Activated CD4-positive, alpha-beta memory T cell treated with anti-CD3 and anti-CD28 coated beads, Interleukin-2, amount 10 ng/mL, durations not matched to agents 7 days and 5 days (primary cell): Measurements from ENCODE around the gene RPLP1. TPM values are rescaled to one million over a fixed set of nuclear protein-coding genes. Genes with fewer than 3 reads are reported as not detected.
A peak's percentile ranks its signal among the peaks of the same experiment; 100 is the strongest.
"Not testable (repeated sequence)": the region's sequence is repeated elsewhere in the genome, so short reads cannot be mapped to it uniquely, and the experiment has no call there.

Experiments used
- CTCF ChIA-PET: fragments of 350-600 bp; sonication (Branson Sonifier 250); formaldehyde crosslinking; loops from one replicate; lab custom pipeline; 2021; ENCODE audit warnings: antibody characterized with exemption, inconsistent platforms; lab: Charles Lee
- POLR2A ChIA-PET: fragments of 350-600 bp; sonication (Branson Sonifier 250); formaldehyde crosslinking; loops from one replicate; lab custom pipeline; 2021; ENCODE audit warnings: antibody characterized with exemption; lab: Charles Lee
- DNase-seq: peaks from one replicate; pipeline ENCODE4 v3.0.0-alpha.2; 2020
- H3K27ac Mint-ChIP-seq: one replicate; pipeline ENCODE4 v1.8.0; 2021; ENCODE audit warnings: mild to moderate bottlenecking, mixed read lengths
- H3K27me3 Mint-ChIP-seq: one replicate; pipeline ENCODE4 v1.8.0; 2021; ENCODE audit warnings: mixed read lengths
- H3K36me3 Mint-ChIP-seq: one replicate; pipeline ENCODE4 v1.8.0; 2021; ENCODE audit warnings: low read depth, mixed read lengths
- H3K4me1 Mint-ChIP-seq: one replicate; pipeline ENCODE4 v1.8.0; 2021; ENCODE audit warnings: mixed read lengths
- H3K4me3 Mint-ChIP-seq: one replicate; pipeline ENCODE4 v1.8.0; 2021; ENCODE audit warnings: mild to moderate bottlenecking, mixed read lengths
- H3K9me3 Mint-ChIP-seq: one replicate; pipeline ENCODE4 v1.8.0; 2021; ENCODE audit warnings: mixed read lengths
- total RNA-seq, 2 experiments: library from RNA; stranded (reverse); gene quantifications; one replicate each; pipeline ENCODE4 v1.2.3, GENCODE V29; 2021

The RPLP1 gene
- total RNA-seq, 2 experiments from 2014 or later = 1,524 to 1,535 TPM

GRCh38 chr15:69444686-69445085 is 7.9 kb upstream of the RPLP1 start:
- H3K36me3 Mint-ChIP-seq = peaks cover 66% of the 10 kb centered on the region
- POLR2A ChIA-PET = interaction anchor here (0.7 to 1.3 kb wide), 3 partner anchors 8 to 653 kb away, joined by 3 to 4 read pairs (median 3); partner anchors contain the start of genes RPLP1 and TLE3

DNA sequence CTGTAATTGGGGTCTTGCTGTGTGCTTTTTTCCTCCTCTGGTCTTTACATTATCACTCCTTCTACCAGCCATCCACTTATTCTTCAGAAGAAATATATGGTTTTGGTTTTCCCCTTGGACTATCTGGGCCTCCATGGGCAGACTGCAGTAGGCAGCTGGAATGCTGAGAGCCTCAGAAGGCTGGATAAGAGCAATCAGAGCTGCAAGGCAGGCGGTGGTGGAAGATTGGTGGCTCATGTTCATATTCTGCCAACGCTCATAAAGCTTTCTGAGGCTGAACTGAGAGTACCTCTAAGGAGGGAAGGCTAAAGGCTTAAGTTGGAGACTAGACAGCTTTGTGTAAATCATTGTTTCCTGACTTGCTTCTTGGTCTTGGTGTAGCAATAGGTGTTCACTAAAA is 5.7 kb upstream of the RPLP1 start:
- H3K27me3 Mint-ChIP-seq = no peaks in the 10 kb centered on the region
- H3K4me1 Mint-ChIP-seq = peaks cover 25% of the 10 kb centered on the region
- H3K27ac Mint-ChIP-seq = no peak overlapping the region
- no peak overlapping the region for H3K4me3 Mint-ChIP-seq
- no peak for DNase-seq
- CTCF ChIA-PET = interaction anchor here (3.3 kb wide), 1 partner anchor 15 kb away, joined by 16 read pairs; no protein-coding TSS in a partner anchor
- H3K36me3 Mint-ChIP-seq = peaks cover 47% of the 10 kb centered on the region
- H3K9me3 Mint-ChIP-seq = no peaks in the 10 kb centered on the region
- POLR2A ChIA-PET = interaction anchor here (1.7 kb wide), 1 partner anchor 31 kb away, joined by 4 read pairs; no protein-coding TSS in a partner anchor

More at GRCh38 chr15:69444686-69445085, 7.9 kb upstream of the RPLP1 start:
- DNase-seq = no peak
- H3K27ac Mint-ChIP-seq = no peak overlapping the region
- H3K4me1 Mint-ChIP-seq = peaks cover 14% of the 10 kb centered on the region
- no peaks in the 10 kb centered on the region for H3K9me3 Mint-ChIP-seq
- H3K4me3 Mint-ChIP-seq = no peak overlapping the region
- CTCF ChIA-PET = interaction anchor here (2.0 kb wide), 1 partner anchor 18 kb away, joined by 9 read pairs; no protein-coding TSS in a partner anchor
- no peaks in the 10 kb centered on the region for H3K27me3 Mint-ChIP-seq

DNA sequence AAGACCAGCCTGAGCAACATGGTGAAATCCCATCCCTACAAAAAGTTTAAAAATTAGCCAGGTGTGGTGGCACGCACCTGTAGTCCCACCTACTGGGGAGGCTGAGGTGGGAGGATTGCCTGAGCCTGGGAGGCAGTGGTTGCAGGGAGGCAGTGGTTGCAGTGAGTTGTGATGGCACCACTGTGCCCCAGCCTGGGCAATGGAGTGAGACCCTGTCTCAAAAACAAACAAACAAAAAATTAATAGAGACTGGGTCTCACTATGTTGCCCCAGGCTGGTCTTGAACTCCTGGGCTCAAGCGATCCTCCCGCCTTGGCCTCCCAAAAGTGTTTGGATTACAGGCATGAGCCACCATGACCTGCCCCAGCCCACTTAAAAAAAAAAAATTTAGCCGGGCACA is 2.4 kb upstream of the RPLP1 start:
- not testable (repeated sequence) for H3K27me3 Mint-ChIP-seq, H3K27ac Mint-ChIP-seq, H3K4me3 Mint-ChIP-seq, DNase-seq, H3K9me3 Mint-ChIP-seq
- CTCF ChIA-PET = interaction anchor here (2.4 to 3.3 kb wide), 2 partner anchors 12 to 18 kb away, joined by 9 to 16 read pairs; no protein-coding TSS in a partner anchor
- Mint-ChIP-seq H3K4me1 (peaks cover 32% of the 10 kb centered on the region), H3K36me3 (peaks cover 50% of the 10 kb centered on the region)
- POLR2A ChIA-PET = interaction anchor here (1.0 to 6.0 kb wide), 5 partner anchors 11 to 1053 kb away, joined by 3 to 115 read pairs (median 25); no protein-coding TSS in a partner anchor

- ChIA-PET CTCF (interaction anchor here (0.7 to 4.5 kb wide), 6 partner anchors 11 to 34 kb away, joined by 3 to 88 read pairs (median 6); no protein-coding TSS in a partner anchor), POLR2A (interaction anchor here (1.2 to 6.0 kb wide), 12 partner anchors 8 to 1052 kb away, joined by 3 to 141 read pairs (median 28); partner anchors contain the start of genes GLCE, KIF23 and TLE3)
- H3K4me1 Mint-ChIP-seq = peaks cover 40% of the 10 kb centered on the region
- DNase-seq = no peak
- peaks cover 50% of the 10 kb centered on the region for H3K36me3 Mint-ChIP-seq
- H3K4me3 Mint-ChIP-seq = peak overlapping the region; percentile 90
- peak overlapping the region; percentile 97 for H3K27ac Mint-ChIP-seq
- H3K27me3 Mint-ChIP-seq = no peaks in the 10 kb centered on the region
- H3K9me3 Mint-ChIP-seq = no peaks in the 10 kb centered on the region
Measured at GRCh38 chr15:69450968-69451695, 1.5 kb upstream of the RPLP1 start.

DNA sequence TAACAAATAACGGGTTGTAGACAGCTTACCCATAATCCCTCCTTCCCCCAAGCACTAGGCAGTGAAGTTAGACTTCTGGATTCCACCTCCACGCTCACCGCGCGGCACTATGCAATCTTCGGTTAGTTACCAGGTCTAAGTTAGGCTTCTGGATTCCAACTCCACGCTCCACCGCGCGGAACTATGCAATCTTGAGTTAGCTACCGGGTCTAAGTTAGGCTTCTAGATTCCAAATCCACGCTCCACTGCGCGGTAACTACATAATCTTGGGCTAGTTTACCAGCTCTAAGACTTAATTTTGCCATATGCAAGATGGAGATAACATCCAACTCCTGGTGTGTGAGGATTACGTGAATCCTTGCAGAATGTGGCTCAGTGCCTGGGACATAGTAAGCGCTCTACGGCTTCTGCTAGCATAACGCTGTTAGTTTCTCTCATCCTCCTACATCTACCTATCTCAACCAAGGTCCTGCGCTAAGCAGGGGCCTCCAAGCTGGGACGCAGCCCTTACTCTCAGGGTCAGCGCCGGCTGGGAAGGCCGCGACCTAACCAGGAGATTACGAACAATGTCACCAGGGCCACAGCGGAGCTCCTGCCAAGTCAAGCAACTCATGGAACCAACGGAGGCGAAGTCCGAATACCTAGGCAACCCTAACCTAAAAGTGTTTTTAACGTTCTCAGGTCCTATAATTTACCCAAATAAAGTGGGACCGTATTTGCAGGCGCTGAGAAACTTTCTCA is 497 bp upstream of the RPLP1 start:
- POLR2A ChIA-PET = interaction anchor here (0.9 to 6.0 kb wide), 20 partner anchors 9 to 1051 kb away, joined by 3 to 141 read pairs (median 6); partner anchors contain the start of genes GLCE, KIF23 and TLE3

DNA sequence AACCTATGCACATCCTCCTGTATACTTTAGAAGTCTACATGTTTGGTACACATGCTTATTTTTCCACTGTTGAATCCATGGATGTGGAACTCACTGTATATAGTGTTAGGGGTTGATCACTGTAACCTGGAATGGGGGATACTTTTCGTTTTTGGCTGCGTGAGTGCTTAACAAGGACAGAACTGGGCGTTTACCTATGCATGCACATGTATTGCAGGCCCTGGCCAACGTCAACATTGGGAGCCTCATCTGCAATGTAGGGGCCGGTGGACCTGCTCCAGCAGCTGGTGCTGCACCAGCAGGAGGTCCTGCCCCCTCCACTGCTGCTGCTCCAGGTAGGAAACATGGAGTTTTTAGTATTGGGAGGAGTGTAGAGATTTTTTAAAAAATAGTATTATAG is 2.3 kb downstream of the RPLP1 start:
- Mint-ChIP-seq H3K36me3 (peaks cover 46% of the 10 kb centered on the region), H3K4me3 (peak overlapping the region; percentile 90), H3K4me1 (peaks cover 44% of the 10 kb centered on the region), H3K27ac (no peak overlapping the region), H3K27me3 (no peaks in the 10 kb centered on the region), H3K9me3 (no peaks in the 10 kb centered on the region)
- ChIA-PET POLR2A (interaction anchor here (4.0 to 6.0 kb wide), 5 partner anchors 8 to 40 kb away, joined by 32 to 141 read pairs (median 115); partner anchors contain the start of gene KIF23), CTCF (interaction anchor here (0.6 to 4.5 kb wide), 6 partner anchors 7 to 1012 kb away, joined by 3 to 88 read pairs (median 4); no protein-coding TSS in a partner anchor)
- DNase-seq = no peak

More for the DNA sequence above, 497 bp upstream of the RPLP1 start:
- CTCF ChIA-PET = interaction anchor here (0.8 to 4.5 kb wide), 7 partner anchors 10 to 21 kb away, joined by 3 to 88 read pairs (median 6); no protein-coding TSS in a partner anchor
- DNase-seq = no peak
- Mint-ChIP-seq H3K36me3 (peaks cover 49% of the 10 kb centered on the region), H3K4me1 (peaks cover 42% of the 10 kb centered on the region), H3K27ac (peak overlapping the region; percentile 97), H3K4me3 (peak overlapping the region; percentile 90), H3K9me3 (no peaks in the 10 kb centered on the region), H3K27me3 (no peaks in the 10 kb centered on the region)

DNA sequence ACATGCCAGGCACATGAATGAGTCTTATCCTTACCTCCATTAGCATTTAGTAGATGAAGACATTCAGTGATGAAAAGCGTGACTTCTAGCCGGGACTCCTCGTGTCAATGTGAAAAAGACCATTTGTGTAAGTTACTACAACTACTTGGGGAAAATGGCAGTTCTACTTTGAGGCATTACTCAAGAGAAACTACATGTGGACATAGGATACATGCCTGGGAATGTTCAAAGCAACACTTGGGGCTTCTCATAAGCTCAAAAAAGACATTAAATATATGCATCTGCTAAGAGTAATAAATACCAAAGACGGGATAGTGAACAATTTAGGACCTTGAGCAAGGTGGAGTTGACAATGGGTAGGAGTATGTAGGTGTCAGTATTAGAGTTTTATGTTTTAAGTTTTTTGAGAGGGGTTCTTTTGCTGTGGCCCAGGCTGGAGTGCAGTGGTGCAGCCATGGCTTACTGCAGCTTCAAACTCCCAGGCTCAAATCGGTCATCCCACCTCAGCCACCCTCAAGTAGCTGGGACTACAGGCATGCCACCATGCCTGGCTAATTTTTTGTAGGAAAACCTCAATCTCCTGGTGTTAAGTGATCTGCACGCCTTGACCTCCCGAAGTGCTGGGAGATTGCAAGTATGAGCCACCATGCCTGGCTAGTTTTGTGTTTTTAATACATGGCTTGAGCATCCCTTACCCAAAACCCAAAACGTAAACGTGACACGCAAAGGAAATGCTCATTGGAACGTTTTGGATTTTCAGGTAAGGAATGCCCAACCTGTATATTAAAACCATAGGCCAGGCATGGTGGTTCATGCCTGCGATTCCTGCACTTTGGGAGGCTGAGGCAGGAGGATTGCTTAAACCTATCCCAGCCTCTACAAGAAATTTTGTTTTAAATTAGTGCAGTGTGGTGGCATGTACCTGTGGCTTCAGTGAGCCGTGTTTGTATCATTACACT is 3.9 kb downstream of the RPLP1 start:
- no peaks in the 10 kb centered on the region for H3K27me3 Mint-ChIP-seq
- CTCF ChIA-PET = interaction anchor here (1.4 kb wide), 1 partner anchor 9 kb away, joined by 3 read pairs; no protein-coding TSS in a partner anchor
- POLR2A ChIA-PET = interaction anchor here (0.5 to 6.0 kb wide), 6 partner anchors 7 to 42 kb away, joined by 3 to 141 read pairs (median 5); partner anchors contain the start of gene KIF23
- no peak overlapping the region for H3K4me3 Mint-ChIP-seq
- no peak for DNase-seq
- peaks cover 38% of the 10 kb centered on the region for H3K4me1 Mint-ChIP-seq
- H3K9me3 Mint-ChIP-seq = no peaks in the 10 kb centered on the region
- H3K27ac Mint-ChIP-seq = peak overlapping the region; percentile 8
- peaks cover 46% of the 10 kb centered on the region for H3K36me3 Mint-ChIP-seq

GRCh38 chr15:69457304-69458280 is 5.0 kb downstream of the RPLP1 start:
- no peaks in the 10 kb centered on the region for H3K27me3 Mint-ChIP-seq
- H3K27ac Mint-ChIP-seq = no peak overlapping the region
- H3K4me3 Mint-ChIP-seq = no peak overlapping the region
- H3K4me1 Mint-ChIP-seq = peaks cover 38% of the 10 kb centered on the region
- DNase-seq = no peak
- H3K36me3 Mint-ChIP-seq = peaks cover 46% of the 10 kb centered on the region
- POLR2A ChIA-PET = interaction anchor here (0.9 to 1.1 kb wide), 3 partner anchors 10 to 42 kb away, joined by 3 to 6 read pairs (median 4); no protein-coding TSS in a partner anchor
- CTCF ChIA-PET = interaction anchor here (0.5 to 1.0 kb wide), 2 partner anchors 9 to 24 kb away, joined by 3 read pairs; no protein-coding TSS in a partner anchor
- no peaks in the 10 kb centered on the region for H3K9me3 Mint-ChIP-seq

DNA sequence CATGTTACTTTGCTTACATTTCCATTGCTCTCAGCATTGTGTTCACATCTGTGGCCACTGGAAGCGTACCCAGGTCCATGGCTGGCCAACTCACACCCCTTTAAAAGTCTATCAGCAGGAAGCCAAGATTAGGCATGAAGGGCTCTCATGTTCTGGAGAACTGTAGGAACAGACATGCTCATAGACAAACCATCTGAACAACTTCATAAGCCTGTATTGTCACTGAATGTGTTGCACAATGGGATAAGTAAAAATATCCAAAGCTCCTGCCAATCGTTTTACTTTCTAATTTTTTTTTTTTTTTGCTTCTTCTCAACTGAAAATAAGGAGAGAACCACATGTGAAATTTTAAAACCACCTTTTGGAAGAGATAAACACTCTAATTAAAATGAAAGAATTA is 6.4 kb downstream of the RPLP1 start:
- Mint-ChIP-seq H3K9me3 (no peaks in the 10 kb centered on the region), H3K4me3 (no peak overlapping the region), H3K36me3 (peaks cover 36% of the 10 kb centered on the region), H3K27ac (no peak overlapping the region), H3K4me1 (peaks cover 45% of the 10 kb centered on the region), H3K27me3 (no peaks in the 10 kb centered on the region)
- POLR2A ChIA-PET = no interaction called here
- CTCF ChIA-PET = no interaction called here
- no peak for DNase-seq

- CTCF ChIA-PET = no interaction called here
- H3K4me3 Mint-ChIP-seq = no peak overlapping the region
Measured at GRCh38 chr15:69460481-69460880, 7.9 kb downstream of the RPLP1 start.

More at GRCh38 chr15:69460481-69460880, 7.9 kb downstream of the RPLP1 start:
- peaks cover 22% of the 10 kb centered on the region for H3K36me3 Mint-ChIP-seq
- no peak for DNase-seq
- no peaks in the 10 kb centered on the region for H3K9me3 Mint-ChIP-seq
- peaks cover 31% of the 10 kb centered on the region for H3K4me1 Mint-ChIP-seq
- peaks cover 7% of the 10 kb centered on the region for H3K27me3 Mint-ChIP-seq
- H3K27ac Mint-ChIP-seq = no peak overlapping the region
- POLR2A ChIA-PET = interaction anchor here (5.3 kb wide), 1 partner anchor 7 kb away, joined by 141 read pairs; the partner anchor contains the start of gene RPLP1
